A172 (cell line): ENCODE data around the gene MYO6. TPM values are rescaled to one million over a fixed set of nuclear protein-coding genes. Genes with fewer than 3 reads are reported as not detected.

Experiments used
- DNase-seq: peaks from one replicate; pipeline ENCODE4 v3.0.0-alpha.2; 2015; ENCODE audit warnings: low spot score
- total RNA-seq: library from RNA; depleted of rRNA; stranded (reverse); fragments of >200 nt; shearing (Covaris generic); gene quantifications from 2 replicates; pipeline ENCODE4 v1.2.3, GENCODE V29; 2014; rRNA removed

MYO6 gene
- total RNA-seq, 1 experiment from 2014 or later: 9.4 TPM

DNA sequence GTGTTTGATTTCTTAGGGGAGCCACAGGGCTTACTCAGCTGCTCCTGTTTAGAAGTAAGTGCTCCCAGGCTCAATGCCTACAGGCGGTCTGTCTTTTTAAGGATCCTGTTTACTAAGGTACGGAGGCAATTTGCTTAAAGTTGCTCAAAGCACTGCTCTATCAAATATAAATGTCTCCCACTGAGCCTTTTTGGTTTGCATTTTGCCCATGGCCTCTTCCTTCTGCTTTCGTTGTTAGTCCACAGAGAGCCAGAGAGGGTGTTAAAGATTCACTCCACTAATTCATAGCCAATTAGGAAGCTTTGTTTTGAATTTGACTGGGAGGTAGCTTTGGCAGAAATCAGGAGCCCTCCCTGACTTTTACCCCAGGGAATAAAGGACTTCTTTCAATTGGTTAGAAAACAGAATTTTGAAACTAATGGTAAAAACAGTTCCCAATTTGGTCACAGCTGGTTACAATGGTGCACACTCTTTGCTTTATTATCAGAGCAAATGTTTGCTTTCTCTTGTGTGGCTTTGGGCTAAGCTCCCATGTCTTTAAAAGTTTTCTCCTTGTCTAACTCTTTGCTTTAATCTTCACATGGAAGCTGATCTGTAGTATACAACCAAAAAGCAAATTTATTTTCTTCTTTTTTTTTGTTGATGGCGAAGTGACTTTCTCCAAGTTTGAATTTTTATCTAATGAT, 197.2 kb downstream of the MYO6 start:
- DNase-seq: no peak

DNA sequence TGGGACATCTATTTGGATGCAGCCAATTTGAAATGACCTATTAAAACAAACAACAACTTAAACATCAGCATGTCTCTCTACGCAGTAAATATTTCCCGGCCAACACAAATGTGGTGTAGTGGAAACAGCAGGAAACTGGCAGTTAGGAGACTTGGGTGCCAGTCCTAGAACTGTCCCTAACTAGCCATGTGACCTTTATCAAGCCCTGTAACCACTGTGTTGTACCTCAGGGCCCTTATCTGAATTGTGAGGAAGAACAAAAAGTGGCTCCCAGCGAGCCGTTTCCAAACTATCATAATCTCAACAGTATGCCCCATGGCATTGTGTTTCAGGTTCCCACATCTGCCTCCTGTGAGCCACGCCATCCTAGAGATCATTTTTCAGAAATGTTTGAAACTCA, 198.9 kb downstream of the MYO6 start:
- no peak for DNase-seq

- no peak for DNase-seq
Measured at GRCh38 chr6:75952128-75952527, 203.1 kb downstream of the MYO6 start.

- no peak for DNase-seq
Measured at GRCh38 chr6:75963569-75963968, 214.5 kb downstream of the MYO6 start.

- DNase-seq: no peak
Measured at GRCh38 chr6:75968143-75968542, 219.1 kb downstream of the MYO6 start.

Other genes starting within 250 kb of the MYO6 start
- 52.8 and 63.1 TPM in 2 replicates for gene SENP6, start 147.4 kb upstream of the MYO6 start, total RNA-seq